Renal pelvis (tissue), 4 donors: ENCODE results near the gene RPS26. TPM values are rescaled to one million over a fixed set of nuclear protein-coding genes. Genes with fewer than 3 reads are reported as not detected.
A peak's percentile ranks its signal among the peaks of the same experiment; 100 is the strongest.
"Not testable (repeated sequence)": the region's sequence is repeated elsewhere in the genome, so short reads cannot be mapped to it uniquely, and the experiment has no call there.

Experiments used
- DNase-seq: peaks from one replicate; pipeline ENCODE4 v3.0.0-alpha.2; 2013
- polyA plus RNA-seq, 3 donors: library from polyadenylated mRNA; unstranded; fragments of 120-200 nt; gene quantifications; one replicate each; pipeline ENCODE4 v1.2.1, GENCODE V29; 2013; ENCODE audit not compliant: insufficient read length in 3 of 3

Gene RPS26
- polyA plus RNA-seq, 3 donors, result 366 to 522 (median 513) TPM

- peak; percentile 65 for DNase-seq
Observed at GRCh38 chr12:56014205-56014604, 27.5 kb upstream of the RPS26 start.

- DNase-seq, result no peak
Observed at GRCh38 chr12:56017181-56017580, 24.5 kb upstream of the RPS26 start.

- DNase-seq, result no peak
Observed at GRCh38 chr12:56018356-56018755, 23.4 kb upstream of the RPS26 start.

GRCh38 chr12:56020423-56021184 lies 21.1 kb upstream of the RPS26 start, which contains the start of gene IKZF4:
IKZF4 (plus strand) TSS chr12:56021043; CDS start chr12:56021494, 451 bp downstream.
- peak; percentile 88 for DNase-seq

- no peak for DNase-seq
Observed at GRCh38 chr12:56021889-56022497, 19.7 kb upstream of the RPS26 start.

GRCh38 chr12:56028511-56029165 lies 13.1 kb upstream of the RPS26 start:
- DNase-seq, result no peak

GRCh38 chr12:56029166-56029519 lies 12.6 kb upstream of the RPS26 start:
- no peak for DNase-seq

GRCh38 chr12:56029666-56030293 lies 11.9 kb upstream of the RPS26 start:
- peak; percentile 68 for DNase-seq

GRCh38 chr12:56031987-56032386 lies 9.7 kb upstream of the RPS26 start:
- DNase-seq, result no peak

GRCh38 chr12:56034586-56035332 lies 7.0 kb upstream of the RPS26 start:
- DNase-seq, result no peak

GRCh38 chr12:56037161-56037560 lies 4.6 kb upstream of the RPS26 start:
- no peak for DNase-seq

- no peak for DNase-seq
Observed at GRCh38 chr12:56038022-56038655, 3.6 kb upstream of the RPS26 start.

- no peak for DNase-seq
Observed at GRCh38 chr12:56040151-56040550, 1.6 kb upstream of the RPS26 start.

- DNase-seq, result no peak
Observed at GRCh38 chr12:56040963-56041551, 661 bp upstream of the RPS26 start.

GRCh38 chr12:56042430-56042813 lies 704 bp downstream of the RPS26 start:
- not testable (repeated sequence) for DNase-seq

- no peak for DNase-seq
Observed at GRCh38 chr12:56042843-56043242, 1.1 kb downstream of the RPS26 start.

- DNase-seq, result no peak
Observed at GRCh38 chr12:56046027-56046780, 4.5 kb downstream of the RPS26 start.

- no peak for DNase-seq
Observed at GRCh38 chr12:56053407-56053893, 11.7 kb downstream of the RPS26 start.

GRCh38 chr12:56059964-56060363 lies 18.2 kb downstream of the RPS26 start:
- DNase-seq, result not testable (repeated sequence)

GRCh38 chr12:56061982-56062381 lies 20.3 kb downstream of the RPS26 start:
- DNase-seq, result no peak
